SK-N-SH treated with all-trans-retinoic acid at 6 μM for 48 hours (cell line): ENCODE data around the gene TMEM87B.

Experiments
- ZC3H10 ChIP-seq: fragments of 250-450 bp; sonication (Bioruptor Pico); IDR thresholded peaks from 2 replicates; pipeline ENCODE4 v1.5.1; 2021; ENCODE audit warnings: mild to moderate bottlenecking, moderate library complexity
- ZFP3 ChIP-seq: fragments of 250-450 bp; sonication (Bioruptor Pico); IDR thresholded peaks from 2 replicates; pipeline ENCODE4 v1.5.0; 2020; ENCODE audit warnings: mild to moderate bottlenecking, moderate library complexity
- ZNF8 ChIP-seq: fragments of 450-650 bp; formaldehyde crosslinking; IDR thresholded peaks from 2 replicates; pipeline ENCODE4 v1.5.0; 2020; ENCODE audit warnings: mild to moderate bottlenecking, moderate library complexity

DNA sequence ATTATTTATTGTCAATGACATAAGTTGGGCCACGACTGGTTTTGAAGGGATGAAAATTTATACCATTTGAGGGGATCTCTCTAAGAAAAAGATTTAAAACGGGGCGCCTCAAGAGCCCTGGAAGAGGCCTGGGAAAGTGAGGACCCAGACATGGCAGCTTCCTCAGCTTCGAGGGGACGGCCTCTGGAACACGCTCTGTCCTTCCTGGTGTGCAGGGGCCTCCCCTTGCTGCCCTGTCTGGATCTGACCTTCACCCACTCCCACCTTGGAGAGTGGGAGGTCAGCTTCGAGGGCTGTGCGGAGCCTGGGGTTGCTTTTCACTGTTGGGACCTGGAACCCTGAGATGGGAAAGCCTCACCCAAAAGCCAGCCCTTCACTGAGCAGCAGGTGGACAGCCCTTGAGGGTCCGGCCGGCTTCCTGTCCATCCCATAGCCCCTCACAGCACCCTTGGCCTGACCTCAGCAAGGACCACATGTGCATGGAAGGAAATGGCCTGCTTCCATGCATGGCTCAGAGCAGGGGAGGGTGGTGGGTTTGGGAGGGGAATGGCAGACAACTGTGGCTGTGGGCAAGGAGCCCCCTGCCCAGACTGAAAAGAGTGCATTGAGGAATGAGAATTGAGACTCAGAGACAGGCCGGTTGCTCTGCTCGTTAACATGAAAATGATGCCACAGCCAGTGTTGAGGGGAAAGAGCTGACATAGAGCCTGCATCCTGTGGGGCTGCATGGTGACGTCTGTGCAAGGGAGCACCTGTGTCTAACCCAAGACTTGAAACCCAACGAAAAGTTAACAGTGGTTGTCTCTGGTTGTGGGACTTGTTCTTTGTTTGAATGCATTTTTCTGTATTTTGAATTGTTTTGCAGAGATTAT, 99.4 kb downstream of the TMEM87B start:
- no peak for TF ChIP-seq ZFP3 (CRISPR knock-in tag)
- TF ChIP-seq ZNF8 (CRISPR knock-in tag), result no peak
- TF ChIP-seq ZC3H10 (CRISPR knock-in tag), result no peak
